ENCODE measurements around the gene GABRG3.

- TF ChIP-seq ZNF565 (CRISPR knock-in tag; conservative IDR thresholded peaks at IDR 0.05; ENCODE audit: low read depth): no peak
- TF ChIP-seq TSHZ2 (CRISPR knock-in tag; IDR thresholded peaks at IDR 0.05): no peak
- no peak for TF ChIP-seq BACH2 (CRISPR knock-in tag; IDR thresholded peaks at IDR 0.05; ENCODE audit: borderline replicate concordance)
- TF ChIP-seq ESRRG (CRISPR knock-in tag; IDR thresholded peaks at IDR 0.05): no peak
- TF ChIP-seq ZFP3 (CRISPR knock-in tag; IDR thresholded peaks at IDR 0.05): no peak
- no peak for TF ChIP-seq OSR1 (CRISPR knock-in tag; IDR thresholded peaks at IDR 0.05)
- TF ChIP-seq ZC3H10 (CRISPR knock-in tag; IDR thresholded peaks at IDR 0.05): no peak
- no peak for TF ChIP-seq POU6F1 (CRISPR knock-in tag; IDR thresholded peaks at IDR 0.05; ENCODE audit: borderline replicate concordance, low read depth)
- TF ChIP-seq ARNTL (CRISPR knock-in tag; IDR thresholded peaks at IDR 0.05; ENCODE audit: borderline replicate concordance, low read depth): no peak
- no peak for TF ChIP-seq ZNF8 (CRISPR knock-in tag; IDR thresholded peaks at IDR 0.05)
- no peak for TF ChIP-seq ZNF70 (CRISPR knock-in tag; IDR thresholded peaks at IDR 0.05)
- no peak for TF ChIP-seq ISL1 (CRISPR knock-in tag; IDR thresholded peaks at IDR 0.05)
- TF ChIP-seq CSDC2 (CRISPR knock-in tag; IDR thresholded peaks at IDR 0.05): no peak
Observed at GRCh38 chr15:26926081-26926480, 44.9 kb upstream of the GABRG3 start.

All from SK-N-SH treated with all-trans-retinoic acid at 6 μM for 48 hours (cell line).